ENCODE data around the gene MCM8.

- TF ChIP-seq CTCF (optimal IDR thresholded peaks at IDR 0.05 in 1 of 3, IDR thresholded peaks at IDR 0.05 in 1 of 3, conservative IDR thresholded peaks at IDR 0.05 in 1 of 3; ENCODE audit: extremely low read depth in 1 of 3, insufficient read depth in 2 of 3, low read length in 3 of 3) (no peak), EZH2 (IDR thresholded peaks at IDR 0.05; ENCODE audit: low read length) (no peak)
These were observed 78.4 kb downstream of the MCM8 start for GRCh38 chr20:6028818-6029217.
